Heart left ventricle (tissue), 13 donors: ENCODE measurements around the gene AGPAT3.

Experiments
- POLR2A ChIP-seq, 2 donors: fragments of 450-650 bp; IDR thresholded peaks; one replicate each; pipeline ENCODE4 v1.6.1; 2017; ENCODE audit warnings: antibody characterized with exemption in 2 of 2, mild to moderate bottlenecking in 2 of 2, moderate library complexity in 2 of 2
- TF ChIP-seq, protein P1 (sequence below), 12 donors: fragments of 200-600 bp; sonication (generic) in 4 of 12; IDR thresholded peaks; one replicate each; pipeline versions ENCODE4 v1.5.0 to v1.8.0; 2018 to 2022; ENCODE audit warnings: antibody characterized with exemption in 12 of 12, mild to moderate bottlenecking in 5 of 12
- donor health status: ischemic (EF 13 %, LVEDD 7.1; RV severe dilation, severe dysfunction).
- donor health status: DM: no; HTN: yes; CAD: no.
- donor health status: DM: no; HTN: no; CAD: no.
- donor health status: ischemic (EF 25% LVEDD 6.9; RV normal size, moderate dysfunction).
- donor health status: ischemic (EF 25% LVEDD 5.7; RV mildly dilated, moderate dysfunction).
- donor health status: ischemic (EF 35%, LVEDD 5.7; RV mildly dilated, moderate dysfunction).
- donor health status: nonischemic (EF 11% LVEDD 7.7; RV severe dilation, severe dysfunction).
- donor health status: DM: yes; HTN: yes; CAD: no.
- donor health status: PGD.
- donor health status: ischemic (EF 29% LVEDD 5.4; RV normal size, mild dysfunction).
- donor health status: nonischemic (EF 23%, LVEDD 6.1; RV moderate dilation, normal function).

DNA sequence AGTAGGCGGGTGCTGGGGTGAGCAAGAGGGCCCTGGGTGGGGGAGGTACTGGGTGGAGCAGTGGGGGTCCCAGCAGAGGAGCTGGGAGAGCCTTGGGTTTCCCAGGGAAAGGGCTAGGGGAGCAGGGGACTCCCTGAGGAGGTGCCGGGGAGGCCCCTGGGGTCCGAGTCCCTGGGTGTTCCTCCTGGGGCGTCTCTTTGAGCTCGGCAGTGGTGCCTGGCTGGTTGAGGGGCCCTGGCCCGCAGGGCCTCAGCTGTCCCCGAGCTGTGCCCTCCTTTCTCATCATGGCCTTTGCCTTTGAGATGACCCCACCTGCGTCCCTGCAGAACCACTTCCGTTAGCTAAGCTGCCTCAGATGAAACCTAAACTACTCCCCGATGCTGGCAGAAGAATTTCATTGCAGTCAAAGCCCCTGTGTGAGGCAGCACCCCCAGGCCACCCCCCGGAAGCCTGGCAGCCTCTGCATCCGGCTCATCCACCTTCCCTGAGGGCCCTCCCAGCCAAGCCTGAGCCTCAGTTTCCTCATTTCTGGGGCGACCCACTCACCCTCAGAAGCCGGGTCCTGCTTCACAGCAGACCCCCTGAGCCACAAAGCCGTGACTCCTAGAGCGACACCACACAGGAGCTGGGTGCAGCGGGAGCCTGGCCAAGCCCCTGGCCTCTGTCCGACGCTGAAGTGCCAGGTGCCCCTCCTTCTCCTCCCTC is 103.5 kb downstream of the AGPAT3 start:
- TF ChIP-seq, protein P1, sequence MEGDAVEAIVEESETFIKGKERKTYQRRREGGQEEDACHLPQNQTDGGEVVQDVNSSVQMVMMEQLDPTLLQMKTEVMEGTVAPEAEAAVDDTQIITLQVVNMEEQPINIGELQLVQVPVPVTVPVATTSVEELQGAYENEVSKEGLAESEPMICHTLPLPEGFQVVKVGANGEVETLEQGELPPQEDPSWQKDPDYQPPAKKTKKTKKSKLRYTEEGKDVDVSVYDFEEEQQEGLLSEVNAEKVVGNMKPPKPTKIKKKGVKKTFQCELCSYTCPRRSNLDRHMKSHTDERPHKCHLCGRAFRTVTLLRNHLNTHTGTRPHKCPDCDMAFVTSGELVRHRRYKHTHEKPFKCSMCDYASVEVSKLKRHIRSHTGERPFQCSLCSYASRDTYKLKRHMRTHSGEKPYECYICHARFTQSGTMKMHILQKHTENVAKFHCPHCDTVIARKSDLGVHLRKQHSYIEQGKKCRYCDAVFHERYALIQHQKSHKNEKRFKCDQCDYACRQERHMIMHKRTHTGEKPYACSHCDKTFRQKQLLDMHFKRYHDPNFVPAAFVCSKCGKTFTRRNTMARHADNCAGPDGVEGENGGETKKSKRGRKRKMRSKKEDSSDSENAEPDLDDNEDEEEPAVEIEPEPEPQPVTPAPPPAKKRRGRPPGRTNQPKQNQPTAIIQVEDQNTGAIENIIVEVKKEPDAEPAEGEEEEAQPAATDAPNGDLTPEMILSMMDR (IDR thresholded peaks at IDR 0.05): no peak
- no peak for TF ChIP-seq POLR2A (IDR thresholded peaks at IDR 0.05)
